ENCODE results near the gene CAMKMT.

CAMKMT gene

DNA sequence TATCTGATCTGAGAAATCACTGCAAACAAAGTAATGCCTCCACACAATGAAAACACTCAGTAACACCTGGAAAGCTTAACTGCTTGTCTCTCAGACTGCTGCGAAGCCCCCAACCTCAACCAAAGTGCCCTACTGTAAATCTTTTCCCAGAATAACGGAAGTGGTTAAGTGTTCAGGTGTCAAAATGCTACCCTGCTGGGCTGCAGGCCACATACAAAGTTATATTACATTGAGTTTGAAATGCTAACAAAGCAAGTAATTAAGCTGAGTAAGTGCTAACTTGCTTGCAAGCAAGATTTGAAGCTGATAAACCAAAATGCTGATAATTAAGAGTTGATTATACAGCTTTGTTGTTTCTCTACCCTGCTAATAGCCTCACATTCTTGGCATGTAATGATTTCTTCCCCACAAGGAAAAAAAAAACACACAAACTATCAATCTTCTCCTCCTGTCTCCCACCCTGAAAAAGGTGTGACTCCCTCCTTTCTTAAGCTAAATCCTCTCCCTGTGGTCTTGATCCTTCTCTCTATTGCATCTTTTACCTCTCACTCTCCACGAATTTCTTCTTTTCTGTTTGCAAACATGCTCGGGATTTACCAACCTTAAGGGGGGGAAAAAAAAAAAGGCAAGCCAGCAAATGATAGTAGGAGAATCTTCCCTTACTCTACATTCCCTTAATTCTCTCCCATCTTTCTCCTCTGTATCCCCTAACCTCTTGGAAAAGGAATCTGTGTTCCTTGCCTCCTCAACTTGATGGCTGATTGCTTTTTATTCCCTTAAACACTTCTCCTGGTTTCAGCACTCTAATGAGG is 312.9 kb downstream of the CAMKMT start:
- Histone ChIP-seq H3K4me1 (ENCODE audit: control insufficient read depth in 1 of 2, insufficient read depth in 1 of 2, low read depth in 1 of 2, low read length in 1 of 2) (no peaks in the 10 kb centered on the region), H3K9me3 (no peaks in the 10 kb centered on the region), H3K27me3 (peaks cover 11% of the 10 kb centered on the region), H3K4me3 (ENCODE audit: low read depth in 1 of 2, low read length in 1 of 2) (no peak overlapping the region), H3K36me3 (no peaks in the 10 kb centered on the region), H3K27ac (no peak overlapping the region)
- TF ChIP-seq, protein P1, sequence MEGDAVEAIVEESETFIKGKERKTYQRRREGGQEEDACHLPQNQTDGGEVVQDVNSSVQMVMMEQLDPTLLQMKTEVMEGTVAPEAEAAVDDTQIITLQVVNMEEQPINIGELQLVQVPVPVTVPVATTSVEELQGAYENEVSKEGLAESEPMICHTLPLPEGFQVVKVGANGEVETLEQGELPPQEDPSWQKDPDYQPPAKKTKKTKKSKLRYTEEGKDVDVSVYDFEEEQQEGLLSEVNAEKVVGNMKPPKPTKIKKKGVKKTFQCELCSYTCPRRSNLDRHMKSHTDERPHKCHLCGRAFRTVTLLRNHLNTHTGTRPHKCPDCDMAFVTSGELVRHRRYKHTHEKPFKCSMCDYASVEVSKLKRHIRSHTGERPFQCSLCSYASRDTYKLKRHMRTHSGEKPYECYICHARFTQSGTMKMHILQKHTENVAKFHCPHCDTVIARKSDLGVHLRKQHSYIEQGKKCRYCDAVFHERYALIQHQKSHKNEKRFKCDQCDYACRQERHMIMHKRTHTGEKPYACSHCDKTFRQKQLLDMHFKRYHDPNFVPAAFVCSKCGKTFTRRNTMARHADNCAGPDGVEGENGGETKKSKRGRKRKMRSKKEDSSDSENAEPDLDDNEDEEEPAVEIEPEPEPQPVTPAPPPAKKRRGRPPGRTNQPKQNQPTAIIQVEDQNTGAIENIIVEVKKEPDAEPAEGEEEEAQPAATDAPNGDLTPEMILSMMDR (IDR thresholded peaks at IDR 0.05), result no peak

DNA sequence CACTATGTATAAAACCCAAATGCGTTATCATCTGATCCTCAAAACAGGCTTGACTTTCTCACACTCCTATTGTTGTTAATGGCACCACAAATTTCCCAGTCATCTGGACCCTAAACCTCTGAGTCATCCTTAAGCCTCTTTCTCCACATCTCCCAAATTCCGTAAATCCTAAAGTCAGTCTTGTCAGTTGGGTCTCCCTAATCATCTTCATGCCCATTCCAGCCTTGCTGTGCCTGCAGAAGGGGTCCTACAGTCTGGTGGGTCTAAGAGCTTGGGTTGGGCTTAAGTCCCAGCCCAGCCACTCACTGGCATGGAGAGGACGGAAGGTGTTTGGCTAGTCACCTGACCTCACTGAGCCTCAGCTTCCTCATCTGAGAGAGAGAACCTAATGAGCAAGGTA is 314.6 kb downstream of the CAMKMT start:
- H3K4me3 ChIP-seq (ENCODE audit: low read depth in 1 of 2, low read length in 1 of 2), result no peak overlapping the region
- peaks cover 11% of the 10 kb centered on the region for H3K27me3 ChIP-seq
- TF ChIP-seq, protein P1 (IDR thresholded peaks at IDR 0.05), result no peak
- H3K36me3 ChIP-seq, result no peaks in the 10 kb centered on the region
- no peaks in the 10 kb centered on the region for H3K9me3 ChIP-seq
- H3K4me1 ChIP-seq (ENCODE audit: control insufficient read depth in 1 of 2, insufficient read depth in 1 of 2, low read depth in 1 of 2, low read length in 1 of 2), result no peaks in the 10 kb centered on the region
- no peak overlapping the region for H3K27ac ChIP-seq

- Histone ChIP-seq H3K4me1 (ENCODE audit: control insufficient read depth in 1 of 2, insufficient read depth in 1 of 2, low read depth in 1 of 2, low read length in 1 of 2) (no peaks in the 10 kb centered on the region), H3K27me3 (peaks cover 5% of the 10 kb centered on the region), H3K36me3 (no peaks in the 10 kb centered on the region), H3K9me3 (no peaks in the 10 kb centered on the region), H3K4me3 (ENCODE audit: low read depth in 1 of 2, low read length in 1 of 2) (no peak overlapping the region), H3K27ac (no peak overlapping the region)
- TF ChIP-seq, protein P1 (IDR thresholded peaks at IDR 0.05), result no peak
Observed at GRCh38 chr2:44679584-44679983, 317.8 kb downstream of the CAMKMT start.

GRCh38 chr2:44679990-44680389 is 318.2 kb downstream of the CAMKMT start:
- no peak overlapping the region for H3K4me3 ChIP-seq (ENCODE audit: low read depth in 1 of 2, low read length in 1 of 2)
- H3K27ac ChIP-seq, result no peak overlapping the region
- no peaks in the 10 kb centered on the region for H3K9me3 ChIP-seq
- no peaks in the 10 kb centered on the region for H3K36me3 ChIP-seq
- H3K27me3 ChIP-seq, result peaks cover under 1% of the 10 kb centered on the region
- TF ChIP-seq, protein P1 (IDR thresholded peaks at IDR 0.05), result no peak
- H3K4me1 ChIP-seq (ENCODE audit: control insufficient read depth in 1 of 2, insufficient read depth in 1 of 2, low read depth in 1 of 2, low read length in 1 of 2), result no peaks in the 10 kb centered on the region

- TF ChIP-seq, protein P1 (IDR thresholded peaks at IDR 0.05), result no peak
- H3K4me3 ChIP-seq (ENCODE audit: low read depth in 1 of 2, low read length in 1 of 2), result no peak overlapping the region
- no peaks in the 10 kb centered on the region for H3K9me3 ChIP-seq
- no peak overlapping the region for H3K27ac ChIP-seq
- no peaks in the 10 kb centered on the region for H3K36me3 ChIP-seq
- no peaks in the 10 kb centered on the region for H3K4me1 ChIP-seq (ENCODE audit: control insufficient read depth in 1 of 2, insufficient read depth in 1 of 2, low read depth in 1 of 2, low read length in 1 of 2)
- H3K27me3 ChIP-seq, result no peaks in the 10 kb centered on the region
Observed at GRCh38 chr2:44680424-44680971, 318.8 kb downstream of the CAMKMT start.
